Muscle of arm (tissue), 12 donors: ENCODE data around the gene TXNDC11. TPM values are rescaled to one million over a fixed set of nuclear protein-coding genes. Genes with fewer than 3 reads are reported as not detected.
A peak's percentile ranks its signal among the peaks of the same experiment; 100 is the strongest.

Source experiments
- DNase-seq: peaks from one replicate; pipeline ENCODE4 v3.0.0-alpha.2; 2013
- polyA plus RNA-seq, 12 donors: library from polyadenylated mRNA; unstranded; fragments of 120-200 nt; gene quantifications; one replicate each; pipeline ENCODE4 v1.2.1, GENCODE V29; 2013; ENCODE audit not compliant: insufficient read length in 12 of 12

TXNDC11 gene
- polyA plus RNA-seq, 12 donors, result 12.4 to 28.6 (median 21.7) TPM; not detected in 1

DNA sequence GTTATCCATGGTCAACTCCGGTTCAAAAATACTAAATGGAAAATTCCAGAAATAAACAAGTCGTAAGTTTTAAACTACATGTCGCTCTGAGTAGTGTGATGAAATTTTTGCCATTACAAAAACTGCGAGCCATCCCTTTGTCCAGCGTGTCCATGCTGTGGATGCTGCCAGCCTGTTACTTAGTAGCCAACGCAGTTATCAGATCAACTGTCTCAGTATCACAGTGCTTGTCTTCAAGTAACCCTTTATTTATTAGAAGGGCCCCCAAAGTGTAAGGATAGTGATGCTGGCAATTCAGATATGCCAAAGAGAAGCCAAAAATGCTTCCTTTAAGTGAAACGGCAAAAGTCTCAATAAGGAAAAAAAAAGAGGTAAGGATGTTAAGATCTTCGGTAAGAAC is 50.5 kb downstream of the TXNDC11 start:
- no peak for DNase-seq

DNA sequence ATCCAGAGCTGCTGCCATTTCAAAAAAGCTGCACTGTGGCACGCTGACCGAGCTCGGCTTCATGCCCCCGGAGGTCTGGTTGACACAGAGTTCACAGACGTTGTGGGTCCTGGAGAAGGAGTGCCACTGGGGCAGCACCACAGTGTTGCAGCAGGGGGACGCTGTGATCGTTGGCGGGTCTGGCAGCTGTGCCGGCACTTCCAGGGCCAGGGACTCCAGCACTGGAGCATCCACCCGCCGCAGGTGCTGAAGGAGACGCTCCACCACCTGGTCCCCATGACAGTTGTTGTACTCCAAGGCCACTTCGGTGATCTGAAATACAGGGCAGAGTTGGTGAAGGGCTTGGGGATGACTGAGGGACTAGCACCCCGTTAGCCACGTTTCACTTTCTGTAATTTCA is 50.9 kb downstream of the TXNDC11 start:
- DNase-seq, result no peak

DNA sequence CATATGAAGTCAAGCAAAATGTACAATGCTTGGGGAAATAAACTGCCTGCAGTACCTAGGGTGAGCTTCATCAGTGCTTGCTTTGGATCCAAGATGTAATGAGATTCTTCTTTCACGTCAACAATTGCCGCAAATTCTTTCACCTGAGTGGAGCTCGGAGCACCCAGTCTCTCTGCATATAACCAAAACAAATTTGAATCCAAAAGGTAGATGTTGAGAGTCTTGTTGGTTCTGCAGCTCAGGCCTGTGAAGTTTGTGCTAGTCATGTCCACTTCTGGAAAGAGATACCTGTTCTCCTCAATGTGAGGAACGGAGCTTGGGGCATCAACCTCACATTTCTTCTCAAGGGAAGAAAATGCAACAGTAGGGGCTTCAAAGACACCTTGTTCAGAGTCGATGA is 51.4 kb downstream of the TXNDC11 start:
- DNase-seq, result no peak

DNA sequence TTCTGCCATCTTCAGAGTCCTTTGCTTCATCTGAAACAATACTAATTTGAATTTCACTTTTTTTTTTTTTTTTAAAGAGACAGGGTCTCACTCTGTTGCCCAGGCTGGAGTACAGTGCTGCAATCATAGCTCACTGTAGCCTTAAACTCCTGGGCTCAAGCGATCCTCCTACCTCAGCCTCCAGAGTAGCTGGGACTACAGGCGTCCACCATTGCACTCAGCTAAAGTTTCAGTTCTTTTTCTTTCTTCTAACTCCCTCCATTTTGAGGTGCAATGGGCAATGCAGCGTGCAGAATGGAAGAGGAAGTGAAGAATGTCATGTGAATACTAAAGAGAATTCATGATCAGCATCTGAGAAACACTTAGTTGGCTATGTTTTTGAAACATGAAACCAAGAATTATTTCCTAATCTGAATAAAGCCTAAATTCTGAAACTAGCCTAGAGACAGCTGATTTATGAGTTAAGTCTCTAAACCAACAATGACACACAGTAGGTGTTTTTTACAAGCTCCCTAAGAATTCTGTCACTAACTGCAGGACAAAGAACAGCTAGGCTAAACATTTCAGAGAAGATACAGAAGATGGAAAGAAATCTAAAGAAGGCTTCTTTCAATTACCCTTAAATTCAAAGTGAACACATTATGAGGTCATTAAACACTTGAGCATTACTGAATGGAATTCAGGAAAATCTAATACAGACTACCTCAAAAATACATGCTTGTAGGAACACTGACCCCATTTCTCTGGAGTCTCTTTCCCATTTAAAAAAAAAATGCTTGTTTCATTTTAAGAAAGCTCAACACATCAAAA is 53.4 kb downstream of the TXNDC11 start:
- no peak for DNase-seq

DNA sequence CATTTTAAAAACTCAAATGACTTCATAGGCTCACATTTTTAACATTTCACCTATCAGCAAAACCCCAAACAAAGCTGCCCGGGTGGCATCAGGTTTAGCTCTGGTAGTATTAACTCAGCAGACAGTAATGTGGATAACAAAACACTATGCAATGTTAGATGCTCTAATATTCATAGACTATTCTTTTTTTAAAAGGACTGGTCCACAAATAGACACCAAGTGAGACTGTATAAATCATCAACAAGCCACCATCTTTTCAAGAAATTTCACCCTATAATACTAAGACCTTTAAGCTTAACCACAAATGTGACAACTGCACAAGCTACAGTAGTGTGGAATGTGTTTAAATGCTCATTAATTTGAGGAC is 54.2 kb downstream of the TXNDC11 start:
- DNase-seq, result no peak

DNA sequence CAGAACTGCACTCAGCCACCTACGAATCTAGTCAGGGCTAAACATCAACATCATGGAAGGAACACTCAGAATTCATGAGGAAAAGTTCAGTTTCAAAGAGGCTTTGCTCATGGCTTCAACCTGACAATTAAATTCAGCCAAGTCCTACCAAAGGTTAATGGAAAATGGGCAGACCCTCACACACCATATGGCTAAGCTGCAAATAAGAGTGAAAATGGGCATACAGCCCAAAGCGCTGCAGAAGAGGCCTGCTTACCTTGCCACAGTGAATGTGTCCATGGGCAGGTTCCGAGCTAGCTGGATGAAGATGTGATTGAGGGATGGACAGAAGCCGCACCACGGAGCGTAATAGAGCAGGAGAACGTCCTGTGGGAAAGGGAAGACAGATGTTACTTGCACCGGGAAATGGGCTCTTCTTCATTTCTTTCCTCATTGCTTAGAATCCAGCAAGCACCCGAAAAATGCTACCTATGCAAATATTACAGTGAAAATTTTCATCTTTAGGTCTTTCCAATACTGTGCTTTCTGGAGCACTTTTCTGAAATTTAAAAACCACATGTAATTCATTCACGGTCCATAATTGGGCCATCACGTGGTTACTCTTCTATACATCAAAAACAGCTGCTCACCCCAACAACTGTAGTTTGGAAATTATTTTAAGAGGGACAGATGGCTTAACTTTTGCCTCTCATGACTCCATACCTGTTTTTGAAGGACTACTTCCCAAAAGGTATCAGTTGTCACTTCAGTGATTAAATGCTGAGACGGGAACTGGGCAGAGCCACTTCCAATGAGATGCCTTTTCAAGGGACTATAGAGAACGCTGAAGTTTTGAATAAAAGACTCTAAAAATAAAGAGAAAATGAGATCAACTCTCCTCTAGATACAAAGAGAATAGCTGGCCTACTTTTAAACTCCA is 54.8 kb downstream of the TXNDC11 start:
- DNase-seq, result peak; percentile 53

DNA sequence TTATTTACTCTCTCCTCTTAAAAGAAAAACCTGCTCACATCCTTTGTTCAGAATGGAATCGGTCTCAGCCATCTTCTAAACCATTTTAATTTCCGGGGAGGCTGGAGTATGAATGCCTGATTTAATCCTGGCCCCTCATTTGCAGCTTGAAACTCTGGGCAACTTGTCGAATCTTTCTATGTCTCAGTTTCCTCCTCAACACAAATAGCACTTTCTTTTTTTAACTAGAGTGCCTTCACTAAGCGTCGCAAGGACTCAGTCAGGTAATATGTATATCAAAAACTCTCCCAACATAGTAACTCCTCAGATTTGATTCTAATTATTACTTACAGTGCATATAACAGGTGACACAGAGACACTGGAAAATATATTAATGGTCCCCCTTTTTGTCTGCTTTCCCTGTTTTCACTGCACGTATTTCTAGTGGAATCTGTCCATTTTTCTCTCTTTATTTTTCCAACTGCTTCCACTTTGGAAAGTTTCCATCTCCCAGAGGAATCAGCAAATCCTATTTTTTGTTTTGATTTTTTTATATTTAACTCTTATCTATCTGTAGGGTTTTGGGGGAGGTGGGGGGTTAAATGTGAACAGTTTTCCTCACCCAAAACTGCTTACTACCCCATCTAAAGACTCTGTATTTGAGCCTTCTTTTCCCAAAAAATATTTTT is 55.8 kb downstream of the TXNDC11 start:
- peak; percentile 41 for DNase-seq

DNA sequence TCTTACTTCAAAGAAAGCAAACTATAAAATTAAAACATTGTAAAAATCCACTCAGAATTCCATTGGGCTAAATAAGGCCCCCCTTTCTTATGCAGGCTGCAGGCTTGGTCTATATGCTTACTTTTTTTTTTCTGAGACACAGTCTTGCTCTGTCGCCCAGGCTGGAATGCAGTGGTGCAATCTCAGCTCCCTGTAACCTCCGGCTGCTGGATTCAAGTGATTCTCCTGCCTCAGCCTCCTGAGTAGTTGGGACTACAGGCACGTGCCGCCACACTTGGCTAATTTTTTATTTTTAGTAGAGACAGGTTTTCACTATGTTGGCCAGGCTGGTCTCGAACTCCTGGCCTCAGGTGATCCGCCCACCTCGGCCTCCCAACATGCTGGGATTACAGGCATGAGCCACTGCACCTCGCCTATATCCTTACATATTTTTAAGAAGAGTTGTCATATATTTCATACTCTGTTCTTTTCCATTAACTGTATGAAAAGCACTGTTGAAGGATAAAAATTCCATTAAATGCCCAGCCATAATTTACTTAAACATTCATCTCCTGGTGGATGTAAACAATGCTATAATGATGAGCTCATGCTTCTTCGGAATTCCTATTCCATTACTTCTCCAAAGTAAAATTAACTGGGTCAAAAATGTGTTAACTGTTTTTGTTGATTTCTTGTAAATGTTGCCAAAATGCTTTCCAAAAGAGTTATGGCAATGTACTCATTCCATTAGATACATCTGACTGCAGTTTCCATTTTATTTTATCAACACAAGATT is 56.6 kb downstream of the TXNDC11 start:
- DNase-seq, result no peak

DNA sequence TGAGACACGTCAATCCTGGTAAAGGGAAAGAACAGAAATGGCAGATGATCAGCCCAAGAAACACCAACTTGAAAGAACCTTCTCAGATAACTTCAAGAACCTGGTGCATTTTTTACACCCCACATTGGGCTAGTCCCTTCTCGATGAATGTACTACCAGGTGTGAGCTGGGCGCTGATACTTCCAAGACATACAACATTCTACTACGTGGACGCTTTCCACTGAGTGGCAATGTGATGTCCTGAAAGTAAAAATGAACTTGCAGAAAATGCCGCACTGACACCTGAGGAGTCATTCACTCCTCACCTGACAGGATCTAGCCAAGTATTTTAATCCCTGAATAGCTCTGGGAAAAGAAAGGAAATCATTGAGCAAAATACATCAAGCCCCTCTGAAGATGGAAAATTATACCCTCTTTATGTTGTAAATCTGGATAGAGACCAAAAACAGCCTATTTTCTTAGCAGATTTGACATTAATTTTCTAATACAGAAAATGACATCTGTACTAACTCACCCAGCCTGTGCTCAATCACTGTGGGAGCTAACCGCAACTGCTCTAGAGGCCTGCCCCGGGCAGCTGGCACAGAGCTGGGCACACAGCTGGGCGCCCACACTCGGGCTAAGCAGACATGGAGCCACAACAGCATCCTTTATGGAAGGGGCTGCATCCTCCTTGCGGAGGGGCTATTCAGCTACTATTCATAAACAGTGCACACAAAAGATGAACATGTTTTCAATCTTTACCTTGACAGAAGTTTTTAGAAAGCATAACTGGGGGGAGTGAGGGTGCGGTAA is 58.2 kb downstream of the TXNDC11 start:
- no peak for DNase-seq

DNA sequence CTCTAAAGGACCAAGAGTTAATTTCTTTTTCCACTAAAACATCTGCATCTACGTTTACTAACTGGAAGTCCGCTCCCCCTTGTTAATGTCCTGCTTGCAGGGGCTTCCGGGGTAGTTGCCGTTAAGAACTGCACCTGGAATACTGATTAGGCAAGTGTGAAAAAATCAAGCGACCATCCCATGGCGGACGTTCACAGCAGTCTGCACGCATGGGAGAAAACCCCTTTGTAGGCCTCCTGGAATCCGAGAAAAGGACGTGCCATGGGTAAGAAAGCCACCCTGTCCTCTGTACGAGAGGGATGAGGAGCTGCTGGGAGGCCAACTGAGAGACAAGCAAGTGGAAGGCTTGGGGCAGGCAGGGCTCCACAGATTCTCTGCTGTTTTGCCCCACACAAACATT is 59.5 kb downstream of the TXNDC11 start:
- DNase-seq, result no peak

DNA sequence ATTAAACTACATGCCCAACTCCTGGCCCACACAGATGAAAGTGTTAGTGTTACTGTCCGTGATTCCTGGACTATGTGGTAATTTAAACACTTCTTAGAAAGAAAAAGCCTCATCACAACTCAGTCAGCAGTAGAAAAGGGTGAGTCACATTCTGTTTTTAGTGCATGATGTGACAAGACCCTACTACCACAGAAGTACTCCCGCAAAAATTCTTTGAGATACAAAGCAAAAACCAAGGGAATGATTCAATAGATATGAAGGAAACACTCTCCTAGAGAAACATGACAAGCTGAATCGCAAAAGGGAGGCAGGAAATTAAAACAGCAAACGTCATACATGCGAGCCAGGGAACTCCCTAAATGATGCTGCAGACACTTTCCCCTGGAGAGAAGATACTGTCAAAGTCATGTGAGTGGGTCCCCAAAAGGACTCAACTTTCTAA is 60.0 kb downstream of the TXNDC11 start:
- DNase-seq, result no peak

DNA sequence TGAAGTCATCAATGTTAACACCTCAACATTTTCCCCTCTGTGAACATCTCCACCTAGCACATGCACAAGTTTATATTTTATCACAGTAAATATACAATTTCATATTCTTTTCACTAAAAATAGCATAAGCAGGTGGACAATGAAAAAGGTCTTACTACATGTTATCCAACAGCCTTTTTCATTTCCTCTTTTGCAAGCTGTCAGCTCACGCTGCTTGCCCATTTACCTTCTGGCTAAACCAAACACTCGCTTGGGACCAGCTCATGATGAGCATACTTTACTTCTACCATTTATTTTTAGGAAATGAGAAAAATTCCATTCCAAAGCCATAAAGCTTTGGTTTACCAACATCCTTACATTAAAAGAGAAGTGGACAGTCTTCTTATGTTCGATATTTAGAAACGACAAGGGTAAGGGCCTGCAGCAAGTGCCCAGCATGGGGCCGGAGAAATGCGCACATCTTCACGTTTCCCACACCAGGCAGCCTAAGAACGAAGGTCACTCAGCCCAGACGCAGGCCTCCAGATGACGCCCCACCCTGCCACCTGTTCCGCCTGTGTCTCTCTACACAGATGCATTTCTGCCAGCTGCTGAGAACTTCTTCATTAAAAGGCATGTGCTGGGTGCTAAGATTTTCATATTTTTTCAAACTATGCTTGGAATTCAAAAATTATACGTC is 60.5 kb downstream of the TXNDC11 start:
- DNase-seq, result no peak

DNA sequence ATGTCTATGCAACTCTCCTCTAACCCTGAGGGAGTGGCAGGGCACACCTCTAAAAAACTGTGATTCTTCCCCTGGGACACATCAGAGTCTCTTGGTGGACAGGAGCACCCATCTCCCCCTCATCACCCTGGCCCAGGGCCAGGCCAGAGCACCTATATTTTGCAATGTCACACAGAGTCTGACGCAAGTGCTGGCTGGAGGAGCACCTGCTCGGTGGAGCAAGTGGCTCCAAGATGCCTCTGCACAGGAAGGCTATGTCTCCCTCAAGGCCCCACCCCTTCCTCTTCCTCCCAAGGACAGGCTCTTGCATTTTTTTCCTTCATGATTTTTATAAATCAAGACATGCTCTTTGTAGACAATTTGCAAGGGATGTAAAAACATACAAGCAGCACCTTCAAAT is 61.1 kb downstream of the TXNDC11 start:
- DNase-seq, result no peak

DNA sequence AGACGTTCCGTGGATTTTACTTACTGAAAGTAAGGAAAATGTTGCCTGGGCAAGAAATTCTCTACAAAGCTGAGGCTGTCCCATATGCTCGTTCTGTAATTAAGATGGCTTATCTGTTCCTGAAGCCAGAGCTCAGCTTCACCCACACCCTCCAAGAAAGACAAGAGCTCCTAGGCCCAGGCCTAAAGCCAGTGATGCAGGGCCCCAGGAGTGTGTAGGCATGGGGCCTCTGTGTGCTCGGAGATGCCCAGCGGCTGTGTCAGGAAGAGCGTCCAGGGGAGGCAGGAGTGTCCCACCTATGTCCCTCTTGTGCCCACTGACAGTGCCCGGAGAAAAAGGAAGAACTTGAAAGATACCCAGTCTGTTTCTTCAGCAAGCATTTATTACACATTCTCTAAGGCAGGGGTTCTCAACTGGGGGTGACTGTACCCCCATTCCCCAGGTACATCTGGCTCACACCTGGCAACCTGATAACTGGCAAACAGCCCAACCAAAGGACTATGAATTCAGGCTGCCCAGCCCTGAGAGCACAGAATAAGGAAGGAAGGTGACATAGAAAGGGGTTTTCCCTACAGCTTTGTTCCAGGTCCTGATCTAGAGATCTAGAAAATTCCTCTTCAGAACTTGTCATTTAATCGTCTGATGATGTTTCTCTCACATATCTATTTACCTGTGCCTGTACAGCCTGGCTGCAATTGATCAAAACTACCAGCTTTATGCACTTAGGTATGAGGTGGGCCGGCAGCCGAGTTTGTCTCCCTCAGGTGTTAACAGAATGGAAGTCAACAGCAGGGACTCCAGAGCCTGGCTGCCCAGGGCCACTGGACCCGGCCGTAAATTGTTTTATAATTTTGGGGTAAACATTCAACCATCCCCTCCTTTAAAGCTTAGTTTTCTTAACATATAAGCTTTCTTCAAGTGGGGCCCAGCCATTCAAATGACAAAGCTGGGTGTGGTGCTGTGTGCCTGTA is 62.4 kb downstream of the TXNDC11 start:
- no peak for DNase-seq

DNA sequence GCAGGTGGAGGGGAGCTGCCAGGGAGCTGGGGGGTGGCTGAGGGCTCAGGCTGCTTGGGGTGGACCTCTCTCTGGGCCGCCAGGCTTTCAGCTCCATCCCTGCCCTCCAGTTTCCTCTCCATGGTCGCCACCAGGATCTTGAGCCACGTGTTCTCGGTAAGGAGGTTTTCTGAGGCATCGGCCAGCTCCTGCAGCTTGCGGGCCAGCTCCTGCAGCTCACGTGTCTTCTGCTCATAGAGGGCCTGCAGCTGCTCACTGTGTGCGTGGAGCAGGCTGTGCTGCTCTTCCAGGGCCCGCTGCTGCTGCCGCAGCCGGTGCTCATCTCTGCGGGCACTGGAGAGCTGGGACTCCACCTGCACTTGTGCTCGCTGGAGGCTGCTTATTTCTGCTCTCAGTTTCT is 63.4 kb downstream of the TXNDC11 start:
- no peak for DNase-seq

DNA sequence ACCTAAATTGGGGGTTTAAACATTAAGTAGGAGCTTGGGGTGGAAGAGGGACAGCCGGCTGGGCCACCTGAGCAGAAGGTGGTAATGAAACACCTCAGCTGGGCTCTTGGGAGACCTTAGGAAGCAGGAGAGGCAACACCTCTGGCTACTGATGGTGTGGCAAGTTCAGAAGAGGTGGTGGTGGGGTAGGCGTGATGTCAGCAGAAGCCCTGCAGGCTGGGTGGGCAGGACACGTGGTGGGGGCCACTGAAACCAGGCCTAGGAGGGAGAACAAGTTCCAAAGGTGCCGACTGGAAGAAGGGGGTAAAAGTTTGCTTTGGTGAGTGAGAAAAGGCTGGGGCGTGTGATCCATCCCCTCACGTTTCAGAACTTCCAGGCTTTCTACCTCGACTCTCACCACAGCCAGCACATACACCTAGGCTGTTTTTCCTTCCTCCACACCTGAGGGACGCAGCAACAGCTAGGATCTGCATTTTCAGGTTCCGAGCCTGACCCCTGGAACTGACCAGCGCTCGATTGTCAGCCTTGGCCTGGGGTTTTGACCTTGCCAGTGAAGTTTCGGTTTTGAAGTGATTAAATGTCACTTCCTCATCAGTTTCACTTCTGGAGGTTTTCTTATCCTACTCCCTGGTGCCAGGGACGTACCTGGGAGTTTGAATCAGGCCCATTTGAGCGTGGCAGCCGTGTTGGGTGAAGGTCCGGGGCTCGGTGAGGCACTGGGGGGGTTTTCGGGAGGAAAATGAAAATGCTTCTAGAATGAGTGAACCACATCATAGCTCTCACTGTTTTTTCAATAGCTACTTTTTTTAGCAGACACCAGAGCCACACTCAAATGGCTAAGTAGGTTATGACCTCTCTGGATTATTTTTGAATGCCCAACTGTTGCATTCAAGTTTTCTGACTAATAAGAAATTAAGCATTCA is 64.4 kb downstream of the TXNDC11 start:
- no peak for DNase-seq

DNA sequence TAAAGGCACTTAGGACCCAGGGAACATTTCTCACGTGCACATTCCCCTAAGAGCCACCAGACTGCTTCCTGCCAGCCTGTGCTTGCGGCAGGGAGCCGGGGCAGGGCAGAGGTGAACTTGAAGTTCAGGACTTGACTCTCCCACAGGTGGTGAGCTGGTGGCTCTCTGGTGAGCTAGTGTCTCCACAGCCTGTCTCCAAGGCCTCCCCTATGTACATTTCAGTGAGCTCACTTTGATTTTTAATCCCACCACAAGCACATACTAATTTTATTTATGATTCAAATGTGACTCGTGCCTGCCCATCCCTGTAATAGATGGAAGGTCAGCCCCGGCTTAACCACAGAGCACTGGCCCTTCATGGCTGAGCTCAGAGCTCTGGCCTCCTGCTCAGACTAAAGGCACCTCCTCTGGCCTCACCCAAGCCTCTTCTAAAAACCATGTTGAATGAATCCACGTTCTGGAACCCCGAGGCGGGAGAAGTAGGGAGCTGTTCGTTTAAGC is 65.2 kb downstream of the TXNDC11 start:
- no peak for DNase-seq

DNA sequence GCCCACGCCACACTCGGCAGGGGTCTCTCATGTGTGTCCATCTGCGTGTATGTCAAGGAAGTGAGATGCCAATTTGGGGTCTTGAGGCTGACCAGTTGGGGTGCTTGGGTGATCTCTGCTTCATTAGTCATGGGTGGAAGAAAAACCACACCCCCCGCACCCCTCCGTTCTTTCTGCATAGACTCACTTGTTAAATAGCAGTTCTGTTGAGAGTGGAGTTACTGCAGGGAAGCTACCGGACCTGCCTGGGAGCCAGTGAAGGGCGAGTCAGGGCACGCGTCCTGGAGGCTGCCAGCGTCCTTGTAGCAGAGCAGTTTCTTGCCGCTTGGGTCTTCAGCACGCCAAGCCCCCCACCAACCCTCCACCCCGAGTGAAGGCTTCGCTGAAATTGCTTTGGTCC is 65.9 kb downstream of the TXNDC11 start:
- DNase-seq, result no peak
